HG02642 (cell line): ENCODE data around the gene CYB561D1.
A peak's percentile ranks its signal among the peaks of the same experiment; 100 is the strongest.

Experiments
- ATAC-seq: cut with Tn5 transposase; IDR thresholded peaks from one replicate; pipeline ENCODE4 v1.9.1; 2021; ENCODE audit warnings: mild to moderate bottlenecking; ENCODE audit not compliant: unreplicated experiment, poor library complexity

The CYB561D1 gene

GRCh38 chr1:109527098-109527811 lies 33.4 kb downstream of the CYB561D1 start:
- peak; percentile 61 for ATAC-seq

GRCh38 chr1:109527846-109528695 lies 34.2 kb downstream of the CYB561D1 start:
- no peak for ATAC-seq

GRCh38 chr1:109528712-109529111 lies 34.8 kb downstream of the CYB561D1 start:
- no peak for ATAC-seq

- no peak for ATAC-seq
Measured at GRCh38 chr1:109529881-109530456, 36.1 kb downstream of the CYB561D1 start.

GRCh38 chr1:109530457-109531087 lies 36.7 kb downstream of the CYB561D1 start:
- no peak for ATAC-seq

- no peak for ATAC-seq
Measured at GRCh38 chr1:109531380-109531779, 37.5 kb downstream of the CYB561D1 start.

- ATAC-seq: no peak
Measured at GRCh38 chr1:109531826-109532364, 38.0 kb downstream of the CYB561D1 start.

GRCh38 chr1:109532365-109533136 lies 38.7 kb downstream of the CYB561D1 start:
- peak; percentile 70 for ATAC-seq

GRCh38 chr1:109534307-109534858 lies 40.5 kb downstream of the CYB561D1 start:
- ATAC-seq: no peak

- no peak for ATAC-seq
Measured at GRCh38 chr1:109535481-109535880, 41.6 kb downstream of the CYB561D1 start.

- ATAC-seq: no peak
Measured at GRCh38 chr1:109535971-109536491, 42.1 kb downstream of the CYB561D1 start.

- no peak for ATAC-seq
Measured at GRCh38 chr1:109537450-109538178, 43.7 kb downstream of the CYB561D1 start.

GRCh38 chr1:109538827-109539555 lies 45.1 kb downstream of the CYB561D1 start:
- no peak for ATAC-seq

- no peak for ATAC-seq
Measured at GRCh38 chr1:109539676-109540075, 45.8 kb downstream of the CYB561D1 start, which contains the start of gene GPR61. Gene GPR61 (plus strand): TSS chr1:109539872. CDS start chr1:109543023, 3,151 bp downstream.

GRCh38 chr1:109541102-109541501 lies 47.2 kb downstream of the CYB561D1 start:
- ATAC-seq: no peak

- ATAC-seq: no peak
Measured at GRCh38 chr1:109542657-109543056, 48.8 kb downstream of the CYB561D1 start.

- no peak for ATAC-seq
Measured at GRCh38 chr1:109543283-109543987, 49.5 kb downstream of the CYB561D1 start.
